Stimulated activated CD8-positive, alpha-beta memory T cell treated with anti-CD3 and anti-CD28 coated beads, Interleukin-4, amount 100 ng/mL, for 1 hour (primary cell): ENCODE results near the gene CCDC85A.

Source experiments
- DNase-seq, 2 donors: peaks; one replicate each; pipeline ENCODE4 v3.0.0-alpha.2; 2020; ENCODE audit warnings: low read depth in 2 of 2, low spot score in 1 of 2

The CCDC85A gene

DNA sequence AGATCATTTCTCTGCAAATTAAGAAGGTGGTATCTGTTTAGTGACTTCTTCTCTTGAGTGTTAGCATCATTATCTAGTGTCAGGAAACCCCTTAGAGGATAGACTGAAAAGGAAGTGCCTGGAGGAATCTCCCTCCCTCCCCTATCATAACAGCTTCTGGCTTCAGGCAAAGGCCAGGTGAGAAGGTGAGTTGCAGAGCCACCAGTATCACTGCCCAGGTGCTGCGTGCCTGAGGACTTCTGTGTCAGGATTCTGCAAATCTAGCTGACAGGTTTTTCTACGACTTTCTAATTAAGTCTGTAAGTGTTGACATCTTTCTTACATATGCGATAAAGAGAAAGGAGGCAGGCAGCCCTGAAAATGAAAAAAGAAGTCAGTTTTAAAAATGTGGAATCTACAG lies 111.9 kb downstream of the CCDC85A start:
- DNase-seq: no peak

DNA sequence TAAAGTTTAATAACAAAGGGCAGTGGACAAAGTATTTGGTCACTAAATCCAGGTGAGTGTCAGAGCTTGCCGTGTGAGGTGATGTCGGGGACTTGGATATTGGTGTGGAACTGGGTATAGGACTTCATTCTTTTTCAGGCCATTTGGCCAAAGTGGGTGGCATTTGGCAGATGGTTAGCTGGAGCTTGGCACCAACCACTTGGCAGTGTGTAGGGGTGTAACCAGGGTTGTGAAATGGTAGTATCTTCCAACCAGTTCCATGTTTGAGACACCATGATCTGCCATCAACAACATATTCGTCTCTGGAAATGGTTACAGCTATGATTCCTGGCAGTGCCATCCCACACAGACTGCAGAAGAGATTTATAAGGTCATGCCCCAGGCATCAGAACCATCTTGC lies 113.9 kb downstream of the CCDC85A start:
- no peak for DNase-seq

DNA sequence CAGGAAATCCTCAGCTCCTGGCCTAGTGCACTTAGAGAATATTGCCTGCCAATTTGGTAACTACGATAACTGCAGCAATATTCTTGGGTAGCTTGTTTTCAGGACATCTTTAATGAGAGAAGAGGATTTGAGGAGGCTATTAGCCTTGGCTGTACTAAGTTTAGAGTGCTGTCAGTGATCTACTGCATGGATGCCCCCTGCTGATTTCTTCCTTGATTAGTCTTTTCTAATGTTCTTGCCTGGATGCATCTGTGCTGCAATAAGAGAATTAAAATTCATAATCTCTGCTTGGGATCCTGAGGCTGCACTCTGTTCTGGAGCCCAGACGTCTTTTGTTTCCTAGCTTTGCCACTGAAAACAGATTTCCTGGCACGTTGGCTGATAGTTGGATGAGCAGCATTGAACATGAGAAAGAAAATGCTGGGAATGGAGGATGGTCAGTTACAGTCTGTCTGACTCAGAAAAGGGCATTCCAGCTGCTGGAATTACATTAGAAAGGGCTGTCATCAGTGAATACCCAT lies 115.4 kb downstream of the CCDC85A start:
- no peak for DNase-seq

DNA sequence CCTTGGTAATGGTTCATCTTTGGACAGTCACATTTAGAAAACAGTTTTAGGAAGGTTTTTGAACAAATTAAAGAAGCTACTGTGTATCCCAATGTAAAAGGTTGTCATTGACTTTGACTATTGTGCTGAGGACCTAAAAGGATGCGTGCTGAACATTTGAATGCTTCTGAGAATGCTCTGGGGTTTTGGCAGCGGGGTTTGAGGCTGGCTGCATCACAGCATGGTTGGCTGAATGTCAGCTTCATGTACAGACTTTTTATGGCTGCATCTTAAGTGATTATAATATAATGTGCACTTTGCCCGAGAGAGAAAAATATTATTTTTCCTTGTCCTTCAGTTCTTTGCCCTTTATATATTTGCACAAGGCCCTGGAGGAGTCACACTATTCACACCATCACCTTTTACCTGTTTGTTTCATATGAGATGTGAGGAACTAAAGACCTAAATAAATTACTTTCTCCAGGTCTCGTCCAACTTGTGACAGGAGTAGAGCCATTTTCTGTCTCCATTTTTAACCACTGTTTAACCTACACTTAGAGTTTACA lies 125.9 kb downstream of the CCDC85A start:
- DNase-seq: no peak

DNA sequence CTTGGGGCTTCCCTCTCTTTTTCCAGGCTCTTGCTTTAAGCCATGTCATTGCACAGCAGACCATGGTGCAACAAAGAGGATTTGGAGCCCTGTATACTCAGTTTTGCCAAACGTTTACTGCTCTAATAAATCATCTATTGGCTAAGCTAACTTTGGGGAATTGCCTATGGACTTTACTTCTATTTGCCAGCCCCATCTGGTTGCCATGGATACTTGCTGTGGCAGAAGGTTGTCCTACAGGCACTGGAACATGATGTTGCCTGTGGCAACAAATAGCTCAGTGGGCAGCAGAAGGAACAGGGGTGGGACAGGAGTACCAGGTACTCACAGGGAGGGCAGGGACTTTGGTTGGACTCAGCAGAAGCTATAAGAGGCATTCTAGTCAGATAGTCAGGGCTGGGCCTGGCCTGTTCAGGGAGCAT lies 129.7 kb downstream of the CCDC85A start:
- no peak for DNase-seq

DNA sequence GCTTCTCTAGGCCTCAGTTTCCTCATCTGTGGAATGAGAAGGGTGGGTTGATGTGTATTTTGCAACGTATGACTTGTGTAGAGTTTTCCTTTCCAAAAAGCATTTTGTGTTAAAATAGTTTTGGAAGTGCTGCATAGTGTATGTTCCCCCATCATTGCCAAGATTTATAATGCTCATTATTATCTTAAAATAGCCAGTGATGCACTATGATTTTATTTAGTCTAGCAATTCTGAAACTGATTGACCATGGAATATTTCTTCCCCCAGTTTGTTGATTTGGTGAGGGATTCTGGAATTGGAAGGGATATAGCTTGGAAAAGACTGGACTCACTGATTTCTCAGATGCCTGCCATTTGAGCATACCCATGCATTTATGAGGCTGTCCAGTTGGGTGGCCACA lies 130.6 kb downstream of the CCDC85A start:
- no peak for DNase-seq

DNA sequence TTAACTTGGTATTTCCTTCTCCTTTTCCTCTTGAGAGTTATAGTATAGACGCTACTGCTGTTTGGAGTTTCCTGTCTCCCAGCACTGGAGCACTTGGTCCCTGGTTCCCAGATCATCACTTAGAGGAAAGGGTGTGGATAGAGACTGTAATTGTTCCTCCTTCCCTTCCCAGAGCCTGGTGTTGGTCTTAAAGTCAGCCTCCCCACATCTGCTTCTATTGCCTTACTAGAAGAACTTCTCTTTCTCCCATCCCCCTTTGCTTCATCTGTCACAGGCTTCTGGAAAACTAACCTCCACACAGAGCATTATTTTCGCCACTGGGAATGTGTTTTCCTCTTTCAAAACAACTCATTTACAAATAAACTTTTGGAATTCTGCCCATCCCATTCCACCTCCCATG lies 131.0 kb downstream of the CCDC85A start:
- no peak for DNase-seq

DNA sequence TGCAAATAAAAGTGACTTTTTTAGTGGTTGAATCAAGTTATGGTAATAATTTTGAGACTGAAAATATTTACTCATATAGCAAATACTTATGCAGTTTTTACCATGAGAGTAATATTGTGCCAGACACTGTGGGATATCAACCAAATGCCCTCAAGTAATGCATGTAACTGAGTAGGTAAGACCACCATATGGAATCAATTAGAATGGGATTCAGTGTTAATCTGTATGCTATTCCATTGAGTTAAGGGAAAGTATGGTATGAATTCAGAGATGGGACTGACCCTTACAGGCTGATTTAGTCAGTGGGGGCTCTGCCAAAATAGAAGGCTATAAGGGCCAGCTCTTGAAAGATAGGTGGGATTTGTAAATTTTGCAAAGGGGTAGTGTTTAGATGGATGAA lies 131.6 kb downstream of the CCDC85A start:
- no peak for DNase-seq

DNA sequence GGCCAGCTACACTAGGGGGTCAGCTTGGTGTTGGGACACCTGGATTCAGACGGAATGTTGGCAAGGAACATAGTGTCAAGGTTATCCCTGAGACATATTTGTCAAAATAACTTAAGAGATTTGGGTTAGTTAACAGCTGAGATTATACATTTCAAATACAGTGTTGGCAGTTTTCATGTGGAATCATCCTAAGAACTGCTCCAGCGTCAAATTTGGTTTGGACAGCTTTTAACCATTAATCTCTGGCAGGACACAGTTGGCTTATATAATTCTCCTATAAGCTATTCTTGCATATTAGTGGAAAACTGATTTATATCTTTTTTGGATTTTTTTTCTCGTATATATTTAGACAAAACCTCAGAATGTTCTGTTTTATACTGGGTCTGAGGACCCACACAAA lies 132.2 kb downstream of the CCDC85A start:
- DNase-seq: no peak

DNA sequence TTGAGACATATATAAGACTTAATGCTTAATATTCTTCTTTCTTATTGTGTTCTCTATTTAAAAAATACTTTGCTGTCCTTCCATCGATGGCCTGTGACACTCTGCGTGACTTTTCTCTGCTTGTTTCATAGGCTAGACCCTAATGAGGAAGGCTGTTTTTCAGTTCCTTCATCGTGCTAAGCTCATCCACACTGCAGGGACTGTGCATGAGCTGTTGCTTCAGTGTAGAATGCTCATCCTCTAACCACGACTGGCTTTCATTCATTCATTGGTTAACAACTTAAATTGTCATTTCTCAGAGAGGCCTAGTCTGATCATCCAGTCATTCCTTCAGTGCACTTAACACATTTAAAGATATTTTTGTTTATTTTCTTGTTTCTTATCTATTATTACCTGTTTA lies 134.4 kb downstream of the CCDC85A start:
- DNase-seq: no peak

DNA sequence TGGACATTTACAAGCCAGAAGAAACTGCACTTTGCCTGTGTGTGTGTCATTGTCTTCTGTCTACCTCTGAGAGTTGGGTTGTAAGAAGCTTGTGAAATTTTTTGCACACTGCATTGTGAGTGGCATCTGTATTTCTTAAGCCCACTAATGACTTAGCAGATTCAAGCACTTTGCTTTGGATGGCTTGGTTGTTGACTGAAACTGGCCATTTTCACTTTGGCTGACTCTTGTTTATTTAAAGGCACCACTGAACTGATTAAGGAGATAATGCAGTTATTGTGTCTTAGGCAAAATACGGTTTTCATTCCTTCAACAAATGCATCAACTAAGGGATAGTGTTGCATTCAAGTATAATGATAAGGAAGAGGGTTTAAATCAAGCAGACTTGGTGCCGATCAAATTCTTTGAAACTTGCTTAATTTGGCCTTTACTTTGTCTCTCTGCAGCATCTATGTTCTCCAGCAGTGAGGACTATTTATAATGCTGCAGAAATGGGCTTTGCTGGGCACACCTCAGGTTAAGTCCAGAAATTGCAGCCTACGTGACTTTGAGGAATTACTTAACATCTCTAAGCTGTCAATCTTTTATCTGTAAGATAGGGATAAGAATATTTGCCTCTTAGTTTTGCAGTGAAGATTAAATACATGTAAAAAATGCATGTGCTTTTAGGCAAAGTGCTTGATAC lies 142.0 kb downstream of the CCDC85A start:
- no peak for DNase-seq

DNA sequence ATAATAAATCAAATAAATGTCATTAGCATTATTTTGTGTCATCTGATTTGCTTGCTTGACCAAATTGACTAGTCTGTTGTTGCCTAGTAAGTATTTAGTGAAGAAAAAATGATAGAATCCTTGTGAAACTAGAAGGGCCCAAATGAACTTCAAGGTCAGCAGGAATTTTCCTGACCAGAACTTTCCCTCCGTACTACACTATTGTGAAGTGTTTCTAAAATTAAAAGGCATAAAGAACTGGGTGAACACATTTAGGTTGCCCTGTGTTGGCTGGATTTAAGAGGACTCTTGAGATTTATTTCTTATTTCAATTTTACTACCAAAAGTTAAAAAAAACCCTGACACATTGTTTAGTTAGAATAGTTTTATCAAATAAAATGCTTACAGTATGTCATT lies 142.6 kb downstream of the CCDC85A start:
- DNase-seq: no peak

DNA sequence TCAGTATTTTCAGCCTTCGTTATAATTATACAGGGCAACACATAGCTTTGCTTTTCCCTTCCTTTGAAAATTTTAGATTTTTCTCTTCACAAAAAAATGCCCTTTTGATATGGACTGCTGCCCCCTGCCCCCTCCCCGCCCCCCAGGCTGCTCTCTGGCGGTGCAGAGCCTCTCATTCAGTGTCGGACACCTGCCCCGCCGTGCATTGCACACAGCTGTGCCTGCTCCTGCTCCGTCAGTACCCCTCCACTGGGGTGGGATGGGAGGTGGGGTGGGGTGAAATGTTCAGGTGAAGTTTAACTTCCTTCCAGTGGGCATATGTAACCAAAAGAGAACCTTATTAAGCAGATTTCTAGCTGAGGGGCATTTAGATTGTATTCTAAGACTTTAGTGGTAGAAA lies 148.0 kb downstream of the CCDC85A start:
- no peak for DNase-seq

DNA sequence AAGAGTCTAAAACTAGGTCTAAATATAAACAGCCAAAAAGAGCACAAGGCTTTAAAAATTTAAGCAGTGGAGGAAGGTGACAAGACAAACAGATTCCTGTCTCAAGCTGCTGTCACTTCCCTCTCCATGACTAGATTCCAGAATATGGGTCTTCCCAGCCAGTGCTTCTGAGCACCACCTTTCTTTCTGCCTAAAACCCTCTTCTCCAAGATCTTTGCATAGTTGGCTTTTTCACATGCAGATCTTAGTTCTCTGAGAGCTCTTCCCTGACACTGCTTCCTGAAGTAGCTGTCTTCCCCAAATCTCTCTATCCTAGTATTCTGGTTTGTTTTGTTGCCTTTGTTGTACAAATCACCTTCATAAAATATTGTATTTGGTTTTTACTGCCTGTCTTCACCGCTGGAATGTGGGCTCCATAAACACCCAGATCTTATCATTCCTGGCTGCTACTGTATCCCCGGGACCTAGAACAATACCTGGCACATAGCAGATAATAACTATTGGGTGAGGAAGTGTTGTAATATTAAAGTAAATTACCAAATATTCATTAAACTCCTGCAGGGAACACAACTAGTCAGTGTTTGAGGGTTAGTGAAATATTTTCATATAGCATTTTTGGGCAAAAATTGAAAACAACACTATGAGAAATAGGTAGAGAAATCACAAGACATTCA lies 150.2 kb downstream of the CCDC85A start:
- no peak for DNase-seq

DNA sequence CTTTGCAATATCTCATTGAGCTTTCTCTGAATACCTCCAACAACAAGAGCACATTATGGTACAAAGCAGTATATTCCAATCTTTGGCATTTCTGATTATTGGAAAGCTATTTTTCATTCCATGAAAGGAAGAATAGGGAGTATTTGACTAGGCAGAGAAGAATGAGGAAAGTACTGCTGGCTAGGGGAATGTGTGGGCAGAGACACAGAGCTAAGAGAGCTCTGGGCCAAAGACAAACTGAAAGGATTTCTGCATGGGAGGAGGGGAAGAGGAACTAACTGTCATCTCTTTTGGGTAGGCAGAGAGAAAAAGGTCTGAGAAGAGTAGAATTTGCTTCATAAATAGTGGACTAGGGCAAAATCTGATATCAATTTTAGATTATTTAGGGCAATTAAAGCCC lies 150.8 kb downstream of the CCDC85A start:
- no peak for DNase-seq

DNA sequence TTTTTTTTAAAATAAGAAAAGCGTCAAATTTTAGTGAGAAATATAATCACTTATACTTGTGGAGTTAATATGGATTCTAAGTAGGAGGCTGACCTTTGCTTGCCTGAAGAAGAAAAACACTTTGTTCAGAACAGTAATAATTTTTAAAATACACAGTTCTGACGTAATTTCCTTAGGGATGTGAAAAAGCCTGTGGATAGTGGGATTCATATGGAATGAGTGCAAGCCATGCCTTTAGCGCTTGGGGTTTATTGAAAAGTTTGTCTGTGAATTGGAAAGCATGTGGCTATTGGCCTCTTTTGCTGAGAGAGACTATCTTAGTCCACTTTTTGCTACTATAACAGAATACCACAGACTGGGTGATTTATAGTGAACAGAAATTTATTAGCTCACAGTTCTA lies 151.3 kb downstream of the CCDC85A start:
- DNase-seq: no peak

DNA sequence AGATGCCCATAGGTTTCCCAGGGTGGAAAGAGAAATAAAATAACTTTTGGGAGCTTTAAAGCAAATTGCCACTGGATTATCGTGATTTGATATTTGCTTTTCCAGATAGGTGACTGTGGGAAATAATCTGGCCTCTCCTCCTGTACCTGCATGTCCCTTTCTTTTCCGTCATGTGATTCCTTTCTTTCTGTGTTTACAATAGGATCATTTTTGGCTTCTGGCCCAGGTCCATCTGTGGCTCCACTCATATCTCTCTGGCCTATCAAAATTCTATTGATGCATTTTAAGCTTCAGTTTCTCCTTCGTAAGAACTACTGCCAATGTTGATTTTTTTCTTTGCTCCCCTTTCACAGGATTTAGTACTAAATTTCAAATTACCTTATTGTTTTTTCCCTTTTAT lies 153.6 kb downstream of the CCDC85A start:
- DNase-seq: no peak

DNA sequence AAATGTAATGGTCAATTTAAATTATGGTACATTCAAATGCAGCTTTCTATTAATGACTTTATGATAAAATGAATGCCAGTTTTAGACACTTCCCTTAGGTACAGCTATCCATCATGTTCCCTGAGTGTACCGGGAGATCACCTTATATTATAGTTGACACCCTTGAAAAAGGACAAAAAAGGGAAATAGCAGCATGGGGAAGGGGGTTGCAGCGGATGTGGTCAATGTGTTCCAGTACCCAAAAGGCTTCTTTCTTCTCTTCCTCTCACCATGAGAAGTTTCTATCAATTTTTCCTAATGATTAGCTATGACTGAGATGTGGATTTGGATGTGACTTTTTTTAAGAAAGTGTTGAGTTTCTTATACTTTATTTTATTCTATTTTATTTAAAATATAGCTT lies 154.4 kb downstream of the CCDC85A start:
- DNase-seq: no peak

DNA sequence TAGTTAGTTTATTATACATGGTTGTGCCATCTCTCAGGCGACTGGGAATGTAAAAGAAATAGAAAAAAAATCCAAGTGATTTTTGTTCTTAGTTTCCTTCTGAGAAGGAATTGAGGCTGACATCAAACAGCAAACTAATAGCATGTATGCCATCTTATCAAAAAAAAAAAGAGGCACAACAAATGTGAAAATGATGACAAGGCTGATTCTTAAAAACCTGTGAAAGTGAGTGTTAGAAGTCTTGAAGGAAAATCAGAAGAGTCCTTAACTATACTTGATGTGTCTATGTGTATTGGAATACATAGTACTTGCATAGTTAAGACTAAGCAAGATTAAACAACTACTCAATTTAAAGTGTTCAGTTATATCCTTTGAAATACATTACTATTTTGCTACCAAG lies 161.0 kb downstream of the CCDC85A start:
- DNase-seq: no peak

DNA sequence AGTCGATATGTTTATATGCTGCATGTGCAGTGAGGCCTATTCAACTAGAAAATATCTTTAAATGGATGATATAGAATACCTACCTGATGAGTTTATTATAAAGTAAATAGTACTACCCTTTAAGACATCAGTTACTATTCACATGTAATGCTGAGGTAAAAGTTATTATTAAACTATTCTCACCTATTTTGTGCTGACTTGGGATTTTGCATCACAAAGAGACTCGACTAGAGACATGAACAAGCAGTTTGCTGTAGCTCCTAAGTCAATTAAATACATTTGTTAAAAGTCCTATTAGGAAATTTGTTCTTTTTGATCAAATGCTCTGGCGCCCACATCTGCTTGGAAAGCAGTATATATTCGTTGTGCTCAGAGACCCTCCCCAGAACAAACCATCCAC lies 164.1 kb downstream of the CCDC85A start:
- DNase-seq: no peak

DNA sequence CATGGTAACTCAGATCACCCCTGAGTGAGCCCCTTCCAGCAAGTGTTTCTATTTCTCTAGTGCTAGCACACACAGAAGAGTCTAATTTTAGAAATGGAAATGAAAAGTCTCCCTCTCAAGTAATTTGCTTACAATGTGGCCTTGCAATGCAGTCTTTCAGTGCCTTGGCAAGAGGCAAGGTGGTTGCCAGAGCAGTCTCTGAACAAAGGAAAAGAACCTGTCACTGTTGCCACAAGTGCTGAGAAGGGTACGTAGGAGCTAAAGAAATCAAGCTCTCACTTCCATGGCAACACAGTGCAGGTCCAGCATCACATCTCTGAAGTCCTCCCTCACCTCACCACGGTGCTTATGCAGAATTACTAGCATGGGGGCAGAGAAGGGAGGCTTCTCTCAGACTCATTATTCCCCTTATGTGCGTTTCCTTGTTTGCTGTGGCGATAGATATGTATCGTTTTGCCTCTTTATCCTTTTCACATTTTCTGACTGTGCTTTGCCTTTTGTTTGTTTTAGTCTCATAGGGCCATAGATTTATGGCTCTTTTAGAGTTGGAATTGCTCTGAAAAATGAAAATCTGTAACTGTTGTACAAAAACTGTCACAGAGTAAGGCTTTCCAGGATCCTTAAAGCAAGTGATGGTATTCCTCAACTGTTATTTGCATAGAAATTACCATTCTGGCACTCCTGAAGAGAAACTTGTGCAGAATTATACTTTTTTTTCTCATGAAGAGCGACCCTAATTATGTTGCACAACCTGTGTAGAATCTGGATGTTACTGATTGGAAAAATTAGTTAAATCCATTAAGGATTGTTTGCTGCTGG lies 164.8 kb downstream of the CCDC85A start:
- no peak for DNase-seq
